Measurements from ENCODE around the gene SP140. TPM values are rescaled to one million over a fixed set of nuclear protein-coding genes. Genes with fewer than 3 reads are reported as not detected.

SP140 gene
- total and polyA plus RNA-seq, 10 of the 15 experiments (the other 5 are each of a cell fraction or from before 2014, with no cell fraction given), result 61.7 to 164 (median 90.7) TPM

GRCh38 chr2:230324503-230324902 lies 99.0 kb downstream of the SP140 start:
- ChIA-PET SMC1A (ENCODE audit: uncharacterized antibody, unreplicated experiment) (interaction anchor here (0.6 to 0.7 kb wide), 2 partner anchors 74 to 105 kb away, joined by 3 read pairs; partner anchors contain the start of gene SP110), CTCF (no interaction called here), RAD21 (ENCODE audit: unreplicated experiment) (interaction anchor here (0.6 to 1.0 kb wide), 2 partner anchors 123 to 165 kb away, joined by 3 to 4 read pairs; no protein-coding TSS in a partner anchor), POLR2A (no interaction called here)
- no peaks in the 10 kb centered on the region for H4K20me1 ChIP-seq (ENCODE audit: control insufficient read depth, insufficient read depth)
- no peak for ATAC-seq
- H3K9ac ChIP-seq (ENCODE audit: control insufficient read depth, insufficient read depth, low read length), result no peak overlapping the region
- no peak overlapping the region for H3K4me2 ChIP-seq (ENCODE audit: control insufficient read depth, insufficient read depth)
- no peak overlapping the region for H3K27ac ChIP-seq (ENCODE audit: control insufficient read depth, insufficient read depth)
- no peak for FAIRE-seq
- H3K4me1 ChIP-seq (ENCODE audit: control insufficient read depth, insufficient read depth, low read length), result peaks cover 2% of the 10 kb centered on the region
- no peak for DNase-seq (ENCODE audit: low read depth, low spot score)
- H3K9me3 ChIP-seq (replicated peaks; ENCODE audit: control insufficient read depth, insufficient read depth, low read length), result no peaks in the 10 kb centered on the region; the same call in 1 of the 3 replicates
- no peaks in the 10 kb centered on the region for H3K36me3 ChIP-seq (ENCODE audit: control insufficient read depth in 2 of 2, insufficient read depth in 2 of 2, low read length in 1 of 2)
- no TSS peak for BruUV-seq (replicated peaks)
- H3K27me3 ChIP-seq (replicated peaks in 1 of 2; ENCODE audit: control insufficient read depth in 2 of 2, insufficient read depth in 2 of 2, low read length in 1 of 2), result no peaks in the 10 kb centered on the region
- no peak for TF ChIP-seq CBX5 (IDR thresholded peaks at IDR 0.05; ENCODE audit: low read depth)
- no peak for TF ChIP-seq TBL1XR1 (IDR thresholded peaks at IDR 0.05; ENCODE audit: low read depth, low read length)
- no peak for TF ChIP-seq GABPA (IDR thresholded peaks at IDR 0.05; ENCODE audit: low read depth)
- no peak for TF ChIP-seq SIX5 (IDR thresholded peaks at IDR 0.05; ENCODE audit: low read depth, low read length, severe bottlenecking)
- no peak overlapping the region for H3K4me3 ChIP-seq
- in situ Hi-C loops (cut with MboI) (no loop called here), intact Hi-C loops (cut with micrococcal nuclease; ENCODE audit: unreplicated experiment) (no loop called here)
- no peak overlapping the region for H2AFZ ChIP-seq (ENCODE audit: control insufficient read depth, low read depth, low read length)
- 81% methylated on average over 5 of the region's 5 CpGs for WGBS (ENCODE audit: insufficient coverage, insufficient replicate concordance, low lambda C conversion rate, missing lambda C conversion rate)
- H3K79me2 ChIP-seq (ENCODE audit: control insufficient read depth, insufficient read depth, low read length), result peaks cover 8% of the 10 kb centered on the region

- Histone ChIP-seq H3K4me3 (peak overlapping the region; percentile 78; the same call in 1 of the 2 replicates), H3K27me3 (replicated peaks in 1 of 2; ENCODE audit: control insufficient read depth in 2 of 2, insufficient read depth in 2 of 2, low read length in 1 of 2) (no peaks in the 10 kb centered on the region), H4K20me1 (ENCODE audit: control insufficient read depth, insufficient read depth) (no peaks in the 10 kb centered on the region), H3K4me1 (ENCODE audit: control insufficient read depth, insufficient read depth, low read length) (no peaks in the 10 kb centered on the region), H2AFZ (ENCODE audit: control insufficient read depth, low read depth, low read length) (no peak overlapping the region), H3K27ac (ENCODE audit: control insufficient read depth, insufficient read depth) (no peak overlapping the region), H3K9me3 (replicated peaks; ENCODE audit: control insufficient read depth, insufficient read depth, low read length) (no peaks in the 10 kb centered on the region; the same call in 1 of the 3 replicates), H3K9ac (ENCODE audit: control insufficient read depth, insufficient read depth, low read length) (no peak overlapping the region), H3K4me2 (ENCODE audit: control insufficient read depth, insufficient read depth) (peak overlapping the region; percentile 28; the same call in 1 of the 2 replicates), H3K36me3 (ENCODE audit: control insufficient read depth in 2 of 2, insufficient read depth in 2 of 2, low read length in 1 of 2) (no peaks in the 10 kb centered on the region), H3K79me2 (ENCODE audit: control insufficient read depth, insufficient read depth, low read length) (peaks cover 8% of the 10 kb centered on the region)
- in situ Hi-C loops (cut with MboI), result no loop called here
- POLR2A ChIA-PET, result no interaction called here
- 78% methylated on average over 9 of the region's 9 CpGs for WGBS (ENCODE audit: insufficient coverage, insufficient replicate concordance, low lambda C conversion rate, missing lambda C conversion rate)
- SMC1A ChIA-PET (ENCODE audit: uncharacterized antibody, unreplicated experiment), result interaction anchor here (0.6 kb wide), 3 partner anchors 106 to 291 kb away, joined by 3 to 5 read pairs (median 3); partner anchors contain the start of gene SP110
- RAD21 ChIA-PET (ENCODE audit: unreplicated experiment), result interaction anchor here (1.7 kb wide), 1 partner anchor 87 kb away, joined by 6 read pairs; no protein-coding TSS in a partner anchor
- CTCF ChIA-PET, result interaction anchor here (0.6 to 0.9 kb wide), 2 partner anchors 23 to 122 kb away, joined by 3 read pairs; no protein-coding TSS in a partner anchor
- DNase-seq (ENCODE audit: low read depth, low spot score) (no peak), ATAC-seq (no peak), FAIRE-seq (no peak)
- no TSS peak for BruUV-seq (replicated peaks)
- TF ChIP-seq NFXL1 (IDR thresholded peaks at IDR 0.05; ENCODE audit: borderline replicate concordance) (no peak), ZNF687 (IDR thresholded peaks at IDR 0.05) (no peak), KAT2A (conservative IDR thresholded peaks at IDR 0.05; ENCODE audit: control insufficient read depth, low read depth, low read length) (no peak)
- intact Hi-C loops (cut with micrococcal nuclease; ENCODE audit: unreplicated experiment), result loop anchor here (5.0 kb wide), 4 partner anchors 92 to 287 kb away; partner anchors contain the start of genes SP100 and SP140
Observed at GRCh38 chr2:230325316-230326243, 100.0 kb downstream of the SP140 start.

All from GM12878 (cell line).